RWPE2 (cell line): ENCODE results near the gene ITGA11.

ENCODE experiments used
- ATAC-seq: fragments of 200-7000 bp; cut with Tn5 transposase; 3 replicates; pipeline ENCODE4 v1.9.1; 2021; ENCODE audit warnings: low read depth
- DNase-seq: peaks from one replicate; pipeline ENCODE4 v3.0.0-alpha.2; 2020; ENCODE audit warnings: low spot score
- H3K27ac ChIP-seq: fragments of 450-650 bp; 2 replicates; pipeline ENCODE4 v1.5.1; 2017; ENCODE audit warnings: mild to moderate bottlenecking; ENCODE audit not compliant: poor library complexity, severe bottlenecking
- H3K27me3 ChIP-seq: fragments of 250-450 bp; sonication (Bioruptor Pico); 2 replicates; pipeline ENCODE4 v1.5.1; 2021; ENCODE audit warnings: mild to moderate bottlenecking, moderate library complexity; ENCODE audit not compliant: insufficient read depth, poor library complexity, severe bottlenecking
- H3K36me3 ChIP-seq: fragments of 250-450 bp; sonication (Bioruptor Pico); 2 replicates; pipeline ENCODE4 v1.5.1; 2020; ENCODE audit warnings: low read depth, mild to moderate bottlenecking, moderate library complexity
- H3K4me1 ChIP-seq: fragments of 250-450 bp; sonication (Bioruptor Pico); 2 replicates; pipeline ENCODE4 v1.5.1; 2021; ENCODE audit warnings: mild to moderate bottlenecking, moderate library complexity; ENCODE audit not compliant: insufficient read depth, poor library complexity, severe bottlenecking
- H3K4me3 ChIP-seq: fragments of 250-450 bp; sonication (Bioruptor Pico); 2 replicates; pipeline ENCODE4 v1.5.1; 2021; ENCODE audit warnings: mild to moderate bottlenecking, moderate library complexity; ENCODE audit not compliant: severe bottlenecking
- H3K9me3 ChIP-seq: fragments of 250-450 bp; sonication (Bioruptor Pico); 2 replicates; pipeline ENCODE4 v1.5.1; 2021; ENCODE audit warnings: mild to moderate bottlenecking, moderate library complexity; ENCODE audit not compliant: severe bottlenecking
- CTCF ChIP-seq: fragments of 450-650 bp; IDR thresholded peaks from one replicate; pipeline ENCODE4 v1.5.1; 2017; ENCODE audit warnings: mild to moderate bottlenecking, moderate library complexity; ENCODE audit not compliant: poor library complexity, severe bottlenecking

ITGA11 gene

GRCh38 chr15:68463996-68464395 is 32.0 kb upstream of the ITGA11 start:
- no peak for DNase-seq

GRCh38 chr15:68463444-68463843 is 31.5 kb upstream of the ITGA11 start:
- no peak for DNase-seq

More at GRCh38 chr15:68463996-68464395, 32.0 kb upstream of the ITGA11 start:
- H3K27ac ChIP-seq = no peak overlapping the region
- H3K9me3 ChIP-seq = no peaks in the 10 kb centered on the region
- no peaks in the 10 kb centered on the region for H3K4me1 ChIP-seq
- no peak overlapping the region for H3K4me3 ChIP-seq
- no peak for ATAC-seq
- H3K27me3 ChIP-seq = peaks cover 18% of the 10 kb centered on the region
- TF ChIP-seq CTCF = no peak
- H3K36me3 ChIP-seq = no peaks in the 10 kb centered on the region

GRCh38 chr15:68460166-68460565 is 28.2 kb upstream of the ITGA11 start:
- H3K27ac ChIP-seq = no peak overlapping the region
- no peaks in the 10 kb centered on the region for H3K4me1 ChIP-seq
- H3K27me3 ChIP-seq = peaks cover 53% of the 10 kb centered on the region
- H3K36me3 ChIP-seq = no peaks in the 10 kb centered on the region
- H3K4me3 ChIP-seq = no peak overlapping the region
- DNase-seq (no peak), ATAC-seq (no peak)
- no peaks in the 10 kb centered on the region for H3K9me3 ChIP-seq
- no peak for TF ChIP-seq CTCF

More at GRCh38 chr15:68463444-68463843, 31.5 kb upstream of the ITGA11 start:
- Histone ChIP-seq H3K36me3 (no peaks in the 10 kb centered on the region), H3K9me3 (no peaks in the 10 kb centered on the region), H3K27ac (no peak overlapping the region), H3K4me1 (no peaks in the 10 kb centered on the region), H3K27me3 (peaks cover 23% of the 10 kb centered on the region), H3K4me3 (no peak overlapping the region)
- no peak for TF ChIP-seq CTCF
- no peak for ATAC-seq

- Histone ChIP-seq H3K27me3 (peaks cover 55% of the 10 kb centered on the region), H3K27ac (no peak overlapping the region), H3K4me3 (no peak overlapping the region), H3K9me3 (no peaks in the 10 kb centered on the region), H3K36me3 (no peaks in the 10 kb centered on the region), H3K4me1 (no peaks in the 10 kb centered on the region)
- no peak for TF ChIP-seq CTCF
- DNase-seq = no peak
- ATAC-seq = no peak
Observed at GRCh38 chr15:68450192-68450591, 18.2 kb upstream of the ITGA11 start.

GRCh38 chr15:68449389-68449788 is 17.4 kb upstream of the ITGA11 start:
- no peaks in the 10 kb centered on the region for H3K4me1 ChIP-seq
- H3K4me3 ChIP-seq = no peak overlapping the region
- ATAC-seq = no peak
- DNase-seq = no peak
- no peaks in the 10 kb centered on the region for H3K36me3 ChIP-seq
- H3K27me3 ChIP-seq = peaks cover 49% of the 10 kb centered on the region
- H3K27ac ChIP-seq = no peak overlapping the region
- TF ChIP-seq CTCF = no peak
- H3K9me3 ChIP-seq = no peaks in the 10 kb centered on the region
